ENCODE data around the gene RHOF.

DNA sequence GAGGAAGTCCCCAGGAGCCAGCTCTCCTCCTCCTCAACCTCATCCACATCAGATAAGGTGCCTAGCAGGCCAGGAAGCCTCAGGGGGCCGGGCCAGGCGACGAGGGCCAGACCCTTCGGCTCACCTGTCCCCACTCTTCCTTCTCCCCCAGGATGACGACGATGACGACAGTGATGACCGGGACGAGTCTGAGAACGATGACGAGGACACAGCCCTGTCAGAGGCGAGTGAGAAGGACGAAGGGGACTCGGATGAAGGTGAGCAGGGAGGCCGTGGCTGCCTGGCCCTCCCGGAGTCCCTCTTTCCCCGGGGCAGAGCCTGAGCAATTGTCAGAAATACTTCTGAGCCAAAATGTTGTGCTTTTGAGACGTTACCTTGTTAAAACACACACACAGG is 24.2 kb upstream of the RHOF start:
- TF ChIP-seq EZH2 (IDR thresholded peaks at IDR 0.05; ENCODE audit: low read length, unreplicated experiment) (no peak), CTCF (conservative IDR thresholded peaks at IDR 0.05; ENCODE audit: low read depth, low read length) (no peak), EZH2phosphoT487 (IDR thresholded peaks at IDR 0.05; ENCODE audit: borderline replicate concordance, low read length) (no peak)

Measured in PC-3 (cell line).